Pulmonary artery endothelial cell (primary cell): ENCODE data around the gene NCCRP1. TPM values are rescaled to one million over a fixed set of nuclear protein-coding genes. Genes with fewer than 3 reads are reported as not detected.

Experiments
- DNase-seq: peaks from one replicate; pipeline ENCODE4 v3.0.0-alpha.2; 2011; ENCODE audit warnings: low read depth, low spot score
- total RNA-seq: library from RNA; depleted of rRNA; stranded (reverse); fragments of >200 nt; gene quantifications from 2 replicates; pipeline ENCODE4 v1.2.3, GENCODE V29; 2014

Gene NCCRP1
- total RNA-seq, 1 donor from 2014 or later, result not detected

GRCh38 chr19:39179754-39180153 lies 17.0 kb upstream of the NCCRP1 start:
- DNase-seq, result no peak

- no peak for DNase-seq
Measured at GRCh38 chr19:39180749-39181148, 16.0 kb upstream of the NCCRP1 start.

- no peak for DNase-seq
Measured at GRCh38 chr19:39181500-39182173, 15.1 kb upstream of the NCCRP1 start.

- no peak for DNase-seq
Measured at GRCh38 chr19:39182174-39182505, 14.6 kb upstream of the NCCRP1 start.

- no peak for DNase-seq
Measured at GRCh38 chr19:39183104-39183503, 13.7 kb upstream of the NCCRP1 start.

- no peak for DNase-seq
Measured at GRCh38 chr19:39186391-39186790, 10.4 kb upstream of the NCCRP1 start.

GRCh38 chr19:39187552-39187943 lies 9.2 kb upstream of the NCCRP1 start:
- no peak for DNase-seq

- DNase-seq, result no peak
Measured at GRCh38 chr19:39188960-39189359, 7.8 kb upstream of the NCCRP1 start.

- DNase-seq, result no peak
Measured at GRCh38 chr19:39190768-39191167, 6.0 kb upstream of the NCCRP1 start.

- DNase-seq, result no peak
Measured at GRCh38 chr19:39192846-39193245, 3.9 kb upstream of the NCCRP1 start.

- no peak for DNase-seq
Measured at GRCh38 chr19:39193803-39194202, 3.0 kb upstream of the NCCRP1 start.

- DNase-seq, result no peak
Measured at GRCh38 chr19:39194832-39195542, 1.8 kb upstream of the NCCRP1 start.

GRCh38 chr19:39195755-39196154 lies 1.0 kb upstream of the NCCRP1 start:
- DNase-seq, result no peak

GRCh38 chr19:39196320-39196719 lies 444 bp upstream of the NCCRP1 start:
- DNase-seq, result no peak

GRCh38 chr19:39197808-39198207 lies 1.0 kb downstream of the NCCRP1 start:
- no peak for DNase-seq

- DNase-seq, result no peak
Measured at GRCh38 chr19:39199025-39199424, 2.3 kb downstream of the NCCRP1 start.

- DNase-seq, result no peak
Measured at GRCh38 chr19:39200066-39200802, 3.5 kb downstream of the NCCRP1 start.

- no peak for DNase-seq
Measured at GRCh38 chr19:39200803-39201115, 4.0 kb downstream of the NCCRP1 start.

- DNase-seq, result no peak
Measured at GRCh38 chr19:39202998-39203355, 6.2 kb downstream of the NCCRP1 start.

GRCh38 chr19:39203372-39204341 lies 6.9 kb downstream of the NCCRP1 start, which contains the start of gene SYCN:
SYCN (minus strand) TSS chr19:39204263; CDS start chr19:39204254, 9 bp downstream.
- DNase-seq, result no peak

GRCh38 chr19:39205449-39205764 lies 8.6 kb downstream of the NCCRP1 start:
- DNase-seq, result no peak

GRCh38 chr19:39206122-39206521 lies 9.4 kb downstream of the NCCRP1 start:
- DNase-seq, result no peak
